HG03025 (cell line): ENCODE data around the gene COX5A.
"Not testable (repeated sequence)": the region's sequence is repeated elsewhere in the genome, so short reads cannot be mapped to it uniquely, and the experiment has no call there.

Experiments
- ATAC-seq: cut with Tn5 transposase; IDR thresholded peaks from one replicate; pipeline ENCODE4 v1.9.1; 2021; ENCODE audit warnings: mild to moderate bottlenecking, moderate library complexity; ENCODE audit not compliant: unreplicated experiment, low FRiP score

COX5A gene

DNA sequence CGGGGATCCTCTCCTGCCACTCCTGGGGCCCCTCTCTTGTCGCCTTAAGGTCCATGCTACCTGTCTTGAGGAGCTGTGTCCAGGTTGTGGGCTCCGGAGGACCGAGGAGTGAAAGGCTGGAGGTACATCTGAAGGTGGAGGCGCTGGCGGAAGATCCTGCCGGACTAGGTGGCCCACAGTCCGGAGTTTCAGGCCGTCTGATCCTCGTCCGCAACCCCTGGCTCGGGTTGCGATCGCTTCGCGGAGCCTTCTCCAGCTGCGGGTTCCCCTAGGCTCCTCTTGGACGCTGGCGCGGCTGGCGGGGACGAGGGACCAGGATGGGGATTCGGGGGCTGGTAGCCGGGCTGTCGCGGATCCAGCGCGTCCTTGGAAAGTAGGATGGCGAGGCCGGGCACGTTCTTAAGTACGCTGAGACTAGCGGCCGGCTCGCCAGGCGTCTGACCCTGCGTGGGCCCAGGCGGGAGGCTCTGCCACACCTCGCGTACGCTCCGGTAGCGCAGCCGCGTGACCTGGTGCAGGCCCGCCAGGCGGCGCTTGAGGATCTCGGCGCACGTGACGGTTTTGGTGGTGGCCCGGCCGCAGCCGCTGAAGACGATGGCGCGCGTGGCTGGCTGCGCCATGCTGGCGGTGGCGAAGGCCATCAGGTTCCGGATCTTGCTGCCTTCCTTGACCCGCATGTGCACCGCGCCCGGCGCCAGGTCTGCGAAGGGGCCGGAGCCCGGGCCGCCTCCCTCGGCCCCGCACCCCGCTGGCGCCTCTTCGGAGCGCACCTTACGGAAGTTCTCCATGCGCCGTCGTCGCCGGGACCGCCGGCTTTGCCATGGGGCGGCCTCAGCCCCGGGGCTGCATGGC, 18.1 kb upstream of the COX5A start:
- ATAC-seq, result peak; percentile 34

DNA sequence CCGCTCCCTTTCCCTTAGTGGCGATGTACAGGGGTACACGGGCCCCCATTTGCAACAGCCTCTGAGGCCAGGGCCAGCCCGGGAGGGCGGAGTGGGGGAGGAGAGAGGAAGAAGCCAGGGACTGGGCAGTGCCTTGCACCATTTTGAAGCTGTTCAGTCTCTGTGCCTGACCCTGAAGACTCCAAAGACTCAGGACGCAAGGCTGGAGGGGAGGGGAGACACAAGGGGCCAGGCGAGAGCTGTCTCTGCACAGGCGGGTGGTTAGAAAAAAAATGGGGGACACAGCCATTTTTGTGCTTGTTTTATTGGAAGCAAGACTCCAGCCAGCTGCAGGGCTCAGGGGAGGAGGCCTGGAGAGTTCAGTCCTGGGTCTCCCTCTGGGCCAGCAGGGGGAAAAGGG, 17.1 kb upstream of the COX5A start:
- ATAC-seq, result no peak

DNA sequence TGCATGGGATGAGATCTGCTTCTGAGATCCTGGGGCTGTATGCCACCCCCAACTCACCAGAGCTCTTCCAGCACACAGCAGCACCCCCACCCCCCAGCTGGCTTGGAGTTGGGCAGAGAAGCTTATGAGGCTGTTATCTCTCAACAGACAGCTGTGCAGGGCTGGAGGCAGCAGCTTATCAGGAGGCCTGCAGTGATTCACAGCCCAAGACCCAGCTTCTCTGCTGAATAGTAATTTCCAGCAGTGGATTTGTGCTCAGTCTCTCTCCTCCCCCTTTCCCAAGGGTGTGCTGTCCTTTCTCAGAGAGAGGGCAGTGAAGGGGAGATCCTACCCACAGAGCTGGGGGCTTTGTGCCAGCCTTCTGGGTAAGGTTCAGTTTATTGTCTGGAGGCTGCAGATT, 16.6 kb upstream of the COX5A start:
- ATAC-seq, result no peak

DNA sequence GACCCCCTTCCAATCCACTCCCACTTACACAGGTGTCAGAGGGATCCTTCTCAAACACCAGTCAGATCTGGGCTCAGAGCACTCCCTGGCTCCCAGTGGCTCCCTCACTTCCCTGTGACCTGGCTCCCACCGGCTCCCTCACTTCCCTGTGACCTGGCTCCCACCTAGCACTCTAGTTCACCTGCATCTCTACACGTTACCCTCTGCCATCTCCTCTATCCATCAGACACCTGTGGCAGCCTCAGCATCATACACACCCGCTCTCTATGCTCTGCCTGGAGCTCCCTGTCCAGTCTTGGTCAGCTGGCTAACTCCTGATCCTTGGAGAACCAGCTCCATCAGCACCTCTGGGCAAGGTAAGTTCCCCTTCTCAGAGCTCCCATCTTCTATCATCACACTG, 13.1 kb upstream of the COX5A start:
- ATAC-seq, result no peak

DNA sequence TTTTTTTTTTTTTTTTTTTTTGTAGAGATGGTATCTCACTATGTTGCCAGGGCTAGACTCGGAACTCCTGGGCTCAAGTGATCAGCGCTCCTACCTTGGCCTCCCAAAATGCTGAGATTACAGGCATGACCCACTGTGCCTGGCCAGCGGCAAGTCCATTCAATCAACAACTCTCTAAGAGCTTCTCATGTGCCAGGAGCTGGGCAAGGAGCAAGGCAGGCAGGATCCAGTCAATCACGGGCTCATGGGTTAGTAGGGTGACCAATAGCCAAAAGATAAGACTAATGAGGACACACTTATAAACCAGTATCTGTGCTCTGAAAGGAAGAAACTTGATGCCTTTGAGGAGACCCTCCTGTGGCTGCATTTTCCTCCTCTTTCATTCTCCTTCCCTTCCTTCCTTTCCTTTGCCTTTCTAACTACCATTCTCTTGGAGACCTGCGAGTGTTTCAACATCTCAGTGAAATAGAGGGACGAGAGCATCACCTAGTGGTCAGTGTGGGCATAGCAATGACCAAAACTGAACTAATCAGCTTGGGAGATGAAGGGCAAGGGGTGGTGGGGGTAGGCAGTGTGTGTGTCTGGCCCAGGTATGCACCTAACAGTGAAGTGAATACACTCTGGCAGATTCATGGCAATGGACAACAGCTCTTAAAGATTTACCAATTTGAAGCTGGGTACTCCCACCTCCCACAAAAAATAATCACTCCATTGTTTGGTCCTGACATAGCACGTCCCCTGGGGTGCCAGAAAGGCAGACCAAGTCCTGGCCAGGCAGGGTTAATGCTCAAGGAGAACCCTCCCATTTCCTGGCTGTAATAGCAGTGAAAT, 12.4 kb upstream of the COX5A start:
- no peak for ATAC-seq

DNA sequence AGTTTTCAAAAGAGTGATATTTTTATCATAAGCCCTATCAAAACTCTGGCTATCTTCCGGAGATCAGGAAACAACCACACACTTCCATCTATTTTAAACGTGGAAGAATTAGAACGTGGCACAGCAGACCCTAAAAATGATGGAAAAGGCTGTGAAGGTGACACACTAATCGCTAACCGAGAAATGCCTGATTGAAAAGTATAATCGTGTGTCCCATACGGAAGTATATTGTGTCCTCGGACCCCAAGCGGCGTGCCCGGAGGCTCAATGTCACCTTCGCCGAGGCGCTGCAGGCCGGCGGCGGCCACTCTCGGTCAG, 642 bp downstream of the COX5A start:
- no peak for ATAC-seq

DNA sequence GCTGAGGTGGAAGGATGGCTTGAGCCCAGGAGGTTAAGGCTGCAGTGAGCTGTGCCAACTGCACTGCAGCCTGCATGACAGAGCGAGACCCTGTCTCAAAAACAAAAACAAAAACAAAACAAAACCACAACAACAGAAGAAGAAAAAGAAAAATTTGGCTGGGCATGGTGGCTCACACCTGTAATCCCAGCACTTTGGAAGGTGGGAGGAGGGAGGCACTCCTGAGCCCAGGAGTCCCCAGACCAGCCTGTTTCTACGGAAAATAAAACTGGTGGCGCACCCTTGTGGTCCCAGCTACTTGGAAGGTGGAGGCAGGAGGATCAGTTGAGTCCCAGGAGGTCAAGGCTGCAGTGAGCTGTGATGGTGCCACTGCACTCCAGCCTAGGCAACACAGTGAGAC, 2.7 kb downstream of the COX5A start:
- ATAC-seq, result not testable (repeated sequence)

DNA sequence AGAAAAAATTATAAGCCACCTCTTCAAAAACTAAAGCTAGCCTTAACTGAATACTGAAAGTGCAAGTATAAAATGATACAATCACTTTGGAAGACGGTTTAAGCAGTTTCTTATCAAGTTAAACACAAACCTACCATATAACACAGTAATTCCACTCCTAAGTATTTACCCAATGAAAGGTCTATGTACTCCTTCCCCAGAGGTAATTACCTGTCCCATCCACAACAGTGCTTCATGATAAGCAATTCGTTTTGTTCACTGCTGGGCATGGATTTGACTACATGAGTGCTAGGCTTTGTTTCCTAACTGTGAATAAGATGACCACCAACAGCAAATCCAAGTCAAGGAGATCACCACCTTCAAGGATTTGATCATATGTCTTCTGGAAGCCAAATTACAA, 4.3 kb downstream of the COX5A start:
- no peak for ATAC-seq

DNA sequence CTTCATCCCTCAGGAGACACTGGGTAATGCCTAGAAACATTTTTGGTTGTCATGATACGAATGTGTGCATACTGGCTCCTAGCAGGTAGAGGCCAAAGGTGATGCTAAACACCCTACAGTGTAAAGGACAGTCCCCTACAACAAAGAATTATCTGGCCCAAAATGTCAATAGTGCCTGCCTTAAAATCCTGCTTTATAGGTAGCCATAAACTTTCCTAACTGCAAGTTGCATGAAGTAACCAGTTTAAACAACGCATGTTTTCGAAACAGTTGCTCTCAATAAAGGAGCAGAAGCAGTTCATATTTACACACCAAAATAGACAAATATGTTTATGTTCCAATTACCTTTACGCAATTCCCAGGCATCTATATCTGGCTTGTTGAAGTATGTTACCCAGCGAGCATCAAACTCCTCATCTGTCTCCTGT, 9.1 kb downstream of the COX5A start:
- ATAC-seq, result no peak

DNA sequence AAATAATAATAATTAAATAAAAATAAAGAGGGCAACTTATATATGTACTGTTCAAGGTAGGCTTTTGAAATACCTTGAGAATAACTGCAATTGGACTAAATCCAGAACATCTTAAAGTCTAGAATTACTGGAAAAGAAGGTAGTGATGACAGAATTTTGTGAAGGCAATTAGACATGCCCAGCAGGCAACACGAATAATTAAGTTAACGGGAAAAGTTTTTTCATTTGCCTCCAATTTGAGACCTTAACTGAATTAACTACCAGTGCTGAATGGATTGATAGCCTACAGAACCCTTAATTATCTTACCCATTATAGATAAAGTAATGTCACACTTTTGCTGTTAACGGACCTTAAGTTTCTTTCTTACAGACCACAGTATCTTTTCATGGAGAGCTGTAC, 13.3 kb downstream of the COX5A start:
- no peak for ATAC-seq

DNA sequence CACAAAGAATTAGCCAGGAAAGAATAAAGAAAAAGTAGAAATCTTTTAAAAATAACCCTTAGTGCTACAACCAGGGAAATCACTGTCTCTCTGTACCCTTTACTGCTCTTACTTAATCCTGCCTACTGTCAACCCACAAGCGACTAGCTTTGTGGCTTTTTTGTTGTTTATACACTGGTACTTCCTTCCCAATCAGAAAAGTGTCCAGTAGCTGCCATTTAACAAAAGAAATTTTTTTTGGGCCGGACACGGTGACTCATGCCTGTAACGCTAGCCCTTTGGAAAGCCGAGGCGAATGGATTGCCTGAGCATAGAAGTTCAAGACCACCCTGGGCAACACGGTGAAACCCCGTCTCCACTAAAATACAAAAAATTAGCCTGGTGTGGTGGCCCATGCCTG, 17.4 kb downstream of the COX5A start:
- ATAC-seq, result no peak

DNA sequence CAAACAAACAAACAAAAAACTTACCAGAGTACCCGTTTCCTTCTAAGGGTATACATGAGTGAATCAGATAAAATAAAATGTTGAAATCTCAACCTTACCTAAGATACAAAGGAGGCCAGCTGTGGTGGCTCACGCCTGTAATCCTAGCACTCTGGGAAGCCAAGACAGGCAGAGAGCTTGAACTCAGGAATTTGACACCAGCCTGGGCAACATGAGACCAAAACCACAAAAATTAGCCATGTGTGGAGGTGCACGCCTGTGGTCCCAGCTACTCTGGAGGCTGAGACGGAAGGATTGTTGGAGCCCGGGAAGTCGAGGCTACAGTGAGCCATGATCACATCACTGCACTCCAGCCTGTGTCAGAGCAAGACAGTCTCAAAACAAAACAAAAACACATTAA, 20.2 kb downstream of the COX5A start:
- ATAC-seq, result no peak

DNA sequence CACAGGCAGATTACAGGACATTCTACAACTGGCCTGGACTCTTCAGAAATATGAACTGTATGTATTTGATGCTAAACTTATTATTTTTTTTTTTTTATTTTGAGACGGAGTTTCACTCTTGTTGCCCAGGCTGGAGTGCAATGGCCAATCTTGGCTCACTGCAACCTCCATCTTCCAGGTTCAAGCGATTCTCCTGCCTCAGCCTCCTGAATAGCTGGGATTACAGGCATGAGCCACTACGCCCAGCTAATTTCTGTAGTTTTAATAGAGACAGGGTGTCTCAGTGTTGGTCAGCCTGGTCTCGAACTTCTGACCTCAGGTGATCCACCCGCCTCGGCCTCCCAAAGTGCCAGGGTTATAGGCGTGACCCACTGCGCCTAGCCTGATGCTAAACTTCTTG, 24.1 kb downstream of the COX5A start:
- not testable (repeated sequence) for ATAC-seq

DNA sequence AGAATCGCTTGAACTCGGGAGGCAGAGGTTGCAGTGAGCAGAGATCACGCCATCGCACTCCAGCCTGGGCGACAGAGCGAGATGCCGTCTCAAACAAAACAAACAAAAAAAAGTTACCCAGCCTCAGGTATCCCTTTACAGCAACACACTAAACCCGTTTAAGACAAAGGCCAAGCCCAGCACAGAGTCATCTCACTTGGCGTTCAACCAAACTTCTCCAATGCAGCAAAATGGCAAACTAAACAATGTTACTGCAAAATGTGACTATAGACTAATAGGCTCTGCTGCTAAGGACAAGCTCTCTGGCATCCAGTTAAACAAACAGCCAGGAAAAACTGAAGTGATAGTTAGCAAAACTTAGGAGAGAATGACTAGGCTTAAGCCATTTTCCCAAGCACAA, 24.8 kb downstream of the COX5A start:
- ATAC-seq, result no peak

DNA sequence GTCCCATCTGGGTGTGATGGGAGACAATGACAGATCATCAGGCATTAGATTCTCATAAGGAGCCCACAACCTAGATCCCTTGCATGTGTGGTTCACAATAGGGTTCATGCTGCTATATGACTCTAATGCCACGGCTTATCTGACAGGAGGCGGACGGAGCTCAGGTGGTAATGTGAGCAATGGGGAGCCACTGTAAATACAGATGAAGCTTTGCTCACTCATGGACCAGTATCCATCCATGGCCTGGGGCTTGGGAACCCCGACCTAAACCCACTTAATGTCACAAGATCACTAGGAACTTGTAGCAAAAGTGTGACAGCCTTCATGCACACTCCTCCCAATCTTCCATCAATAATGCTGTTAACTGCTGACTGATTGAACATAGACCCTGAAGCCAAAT, 29.2 kb downstream of the COX5A start:
- ATAC-seq, result no peak

DNA sequence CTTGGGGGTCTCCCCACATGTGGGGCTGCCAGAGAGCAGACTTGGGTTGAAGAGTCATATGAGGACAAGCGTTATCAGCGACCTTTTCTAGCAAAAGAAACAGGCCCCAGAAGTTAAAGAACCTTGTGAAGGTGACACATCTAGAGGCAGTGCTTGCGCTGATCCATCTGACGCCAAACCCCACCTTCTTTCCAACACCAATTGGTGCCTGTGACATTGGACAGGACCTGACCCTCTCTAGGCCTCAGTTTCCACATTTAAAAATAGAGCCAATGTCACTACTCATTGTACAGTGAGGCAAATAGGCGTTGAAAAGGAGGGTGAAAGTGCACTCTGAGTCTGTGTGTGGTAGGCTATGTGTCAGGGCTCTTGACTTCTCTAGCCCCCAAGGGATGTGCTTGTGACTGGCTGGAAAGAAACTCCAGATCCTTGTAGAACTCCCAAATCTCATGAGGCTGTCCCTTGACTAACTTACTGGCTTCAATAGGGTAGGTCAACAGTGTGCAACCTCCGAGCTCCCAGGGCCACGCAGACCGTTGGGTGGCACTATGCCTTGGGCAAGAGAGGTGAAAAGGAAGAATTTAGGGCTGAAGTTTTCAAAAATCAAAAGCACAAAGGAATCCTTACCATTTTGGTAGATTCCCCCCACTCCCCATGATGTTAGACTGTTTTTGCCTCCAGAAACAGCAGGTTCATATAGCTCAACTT, 30.6 kb downstream of the COX5A start:
- no peak for ATAC-seq

DNA sequence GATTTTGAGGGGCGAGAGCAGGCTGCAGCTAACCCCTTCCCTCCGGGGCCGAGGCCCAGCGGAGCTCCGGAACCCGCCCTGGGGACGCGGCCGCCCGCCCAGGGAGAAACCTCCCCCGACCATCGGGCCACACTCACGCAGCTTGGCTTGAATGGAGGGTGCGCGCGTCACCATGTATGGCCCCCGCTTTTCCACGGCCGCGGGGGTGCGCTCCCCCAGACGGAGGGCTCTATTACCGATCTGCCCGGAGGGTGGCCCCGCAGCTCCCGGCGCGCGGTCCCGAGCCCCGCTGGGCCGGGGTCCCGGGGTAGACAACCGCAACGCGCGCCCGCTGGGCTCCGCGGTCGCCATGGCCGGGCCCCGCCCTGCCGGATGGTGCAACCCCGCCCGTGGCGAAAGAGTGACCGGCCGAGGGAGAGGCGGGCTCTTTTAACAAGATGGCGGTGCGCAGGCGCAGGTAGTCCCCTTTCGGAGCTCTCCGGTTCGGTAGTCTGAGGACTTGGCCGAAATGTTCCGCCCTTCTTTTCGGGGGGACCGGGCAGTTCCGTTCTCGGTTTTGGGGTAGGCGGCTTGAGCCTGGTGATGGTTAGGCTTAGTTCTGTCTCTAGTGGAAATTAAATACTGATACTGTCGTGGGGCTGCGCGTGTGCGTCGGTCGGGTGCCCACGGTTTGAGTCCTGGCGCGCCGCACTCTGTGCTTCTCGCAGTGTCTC, 31.3 kb downstream of the COX5A start, which contains the start of gene FAM219B:
FAM219B (minus strand) TSS at position 402 of the 713 bp plus-strand sequence; CDS start at position 351, 51 bp downstream.
- ATAC-seq, result peak; percentile 66

DNA sequence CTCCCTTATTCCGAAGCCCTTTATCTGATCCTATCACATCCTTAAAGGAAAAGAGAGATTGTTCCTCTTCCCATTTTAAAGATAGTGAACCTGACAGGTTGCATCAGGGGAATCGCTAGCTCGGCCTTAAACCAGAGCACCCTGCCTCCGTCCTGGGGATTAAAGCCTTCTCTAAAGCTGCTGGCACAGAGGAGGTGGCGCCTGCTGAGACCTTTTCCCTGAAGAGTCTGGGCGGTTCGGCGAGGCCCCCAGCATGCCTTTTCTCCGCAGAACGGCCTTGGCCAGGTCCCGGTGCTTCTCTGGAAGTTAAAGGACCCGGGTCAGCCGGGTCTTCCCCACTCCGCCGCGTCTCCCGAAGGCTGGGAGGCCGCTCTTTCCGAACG, 31.8 kb downstream of the COX5A start:
- ATAC-seq, result no peak

DNA sequence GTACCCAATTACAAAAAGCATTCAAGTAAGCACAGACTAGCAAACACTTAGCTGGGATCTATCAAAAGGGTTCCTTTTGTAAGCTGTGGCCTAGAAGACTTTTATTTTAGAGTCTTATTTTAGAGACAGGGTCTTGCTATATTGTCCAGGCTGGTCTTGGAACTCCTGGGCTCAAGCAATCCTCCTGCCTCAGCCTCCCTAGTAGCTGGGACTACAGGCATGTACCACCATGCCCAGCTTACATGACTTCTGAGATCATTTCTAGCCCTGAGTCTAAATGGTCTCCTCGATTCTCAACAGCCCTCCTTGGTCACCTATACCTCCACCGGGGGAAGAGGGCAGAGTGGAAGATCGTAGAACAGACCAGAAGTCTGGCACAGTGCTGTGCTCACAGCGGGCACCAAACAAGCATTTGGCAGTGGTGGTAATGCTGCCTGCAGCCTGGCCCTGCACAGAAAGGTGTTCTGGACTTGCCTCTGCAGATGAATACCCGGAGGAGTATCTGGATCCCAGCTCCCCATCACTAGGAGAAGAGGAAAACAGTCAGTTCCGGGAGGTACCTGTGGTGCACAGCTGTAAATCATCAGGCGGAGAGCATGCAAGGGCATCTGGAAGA, 33.6 kb downstream of the COX5A start:
- no peak for ATAC-seq

DNA sequence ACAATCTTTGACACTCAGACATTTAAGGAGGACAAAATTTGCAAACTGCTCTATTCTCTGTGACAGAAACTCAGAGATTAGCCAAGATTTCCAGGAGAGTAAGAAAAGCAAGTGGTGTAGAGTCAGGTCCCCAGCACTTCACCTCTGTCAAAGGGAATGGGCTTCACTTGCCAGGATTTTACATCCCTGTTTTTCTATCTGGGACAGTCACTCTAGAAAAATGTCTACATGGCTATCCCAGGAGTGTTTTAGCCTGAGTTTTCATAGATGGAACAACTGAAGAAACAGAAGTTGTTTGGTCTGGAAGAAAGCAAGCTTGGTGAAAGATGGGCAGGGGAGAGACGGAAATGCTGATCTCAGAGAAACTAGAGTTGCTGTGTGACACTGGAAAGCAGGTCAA, 34.2 kb downstream of the COX5A start:
- ATAC-seq, result no peak
